HL-60 (cell line): Measurements from ENCODE around the gene PGAP3.

Source experiments
- CTCF ChIP-seq: IDR thresholded peaks from one replicate; pipeline ENCODE4 v1.5.1; 2011; ENCODE audit warnings: low read length, control low read depth, inconsistent platforms; ENCODE audit not compliant: insufficient read depth
- POLR2AphosphoS5 ChIP-seq: IDR thresholded peaks from 2 replicates; pipeline ENCODE4 v1.6.1; 2012; ENCODE audit warnings: low read depth

- TF ChIP-seq CTCF (no peak), POLR2AphosphoS5 (no peak)
Measured at GRCh38 chr17:39669897-39670735, 17.7 kb downstream of the PGAP3 start.
